Putamen (tissue), 1 donor: Measurements from ENCODE around the gene ECI1.
A peak's percentile ranks its signal among the peaks of the same experiment; 100 is the strongest.
"Not testable (repeated sequence)": the region's sequence is repeated elsewhere in the genome, so short reads cannot be mapped to it uniquely, and the experiment has no call there.

Experiments
- DNase-seq: peaks from one replicate; pipeline ENCODE4 v3.0.0-alpha.2; 2016; ENCODE audit warnings: low spot score

ECI1 gene

GRCh38 chr16:2278956-2279800 is 27.8 kb upstream of the ECI1 start:
- no peak for DNase-seq

- no peak for DNase-seq
These were observed 26.9 kb upstream of the ECI1 start for GRCh38 chr16:2278272-2278608.

GRCh38 chr16:2277466-2278271 is 26.3 kb upstream of the ECI1 start:
- no peak for DNase-seq

GRCh38 chr16:2276368-2277195 is 25.2 kb upstream of the ECI1 start:
- no peak for DNase-seq

- no peak for DNase-seq
These were observed 24.3 kb upstream of the ECI1 start for GRCh38 chr16:2275476-2276367.

- DNase-seq = no peak
These were observed 22.5 kb upstream of the ECI1 start for GRCh38 chr16:2273931-2274330.

- no peak for DNase-seq
These were observed 22.1 kb upstream of the ECI1 start for GRCh38 chr16:2273484-2273883.

- DNase-seq = no peak
These were observed 20.6 kb upstream of the ECI1 start for GRCh38 chr16:2271848-2272461.

- no peak for DNase-seq
These were observed 19.4 kb upstream of the ECI1 start for GRCh38 chr16:2270588-2271470.

GRCh38 chr16:2270070-2270462 is 18.7 kb upstream of the ECI1 start:
- no peak for DNase-seq

GRCh38 chr16:2267913-2268666 is 16.7 kb upstream of the ECI1 start, which contains the start of gene RNPS1:
Gene RNPS1 (minus strand): TSS chr16:2268126. CDS start chr16:2264643, 3,483 bp downstream.
- peak; percentile 94 for DNase-seq

- DNase-seq = not testable (repeated sequence)
These were observed 16.1 kb upstream of the ECI1 start for GRCh38 chr16:2267505-2267912.

GRCh38 chr16:2266887-2267286 is 15.5 kb upstream of the ECI1 start:
- DNase-seq = not testable (repeated sequence)

GRCh38 chr16:2263026-2263425 is 11.6 kb upstream of the ECI1 start:
- not testable (repeated sequence) for DNase-seq

GRCh38 chr16:2260250-2260649 is 8.9 kb upstream of the ECI1 start:
- no peak for DNase-seq

GRCh38 chr16:2258530-2258929 is 7.1 kb upstream of the ECI1 start:
- not testable (repeated sequence) for DNase-seq

GRCh38 chr16:2257726-2258125 is 6.3 kb upstream of the ECI1 start:
- no peak for DNase-seq

- no peak for DNase-seq
These were observed 5.2 kb upstream of the ECI1 start for GRCh38 chr16:2256531-2257140.

GRCh38 chr16:2253293-2253692 is 1.9 kb upstream of the ECI1 start:
- DNase-seq = no peak
